Stimulated activated CD4-positive, alpha-beta T cell treated with anti-CD3 and anti-CD28 coated beads, Interleukin-1b, Interleukin-23, amount 100 ng/mL, for 1 hour (primary cell): ENCODE results near the gene ONECUT2.

Source experiments
- DNase-seq, 2 donors: peaks; one replicate each; pipeline ENCODE4 v3.0.0-alpha.2; 2020; ENCODE audit warnings: low read depth in 2 of 2

ONECUT2 gene

GRCh38 chr18:57431002-57431382 lies 4.2 kb upstream of the ONECUT2 start:
- DNase-seq = no peak

- DNase-seq = no peak
These were observed 3.6 kb upstream of the ONECUT2 start for GRCh38 chr18:57431467-57432080.

- DNase-seq = no peak
These were observed 3.0 kb upstream of the ONECUT2 start for GRCh38 chr18:57432140-57432539.

GRCh38 chr18:57432751-57433400 lies 2.3 kb upstream of the ONECUT2 start:
- no peak for DNase-seq

- DNase-seq = no peak
These were observed 1.7 kb upstream of the ONECUT2 start for GRCh38 chr18:57433482-57433881.

- no peak for DNase-seq
These were observed 1.1 kb upstream of the ONECUT2 start for GRCh38 chr18:57433934-57434535.

- DNase-seq = no peak
These were observed 644 bp downstream of the ONECUT2 start for GRCh38 chr18:57435846-57436190.

- DNase-seq = no peak
These were observed 1.2 kb downstream of the ONECUT2 start for GRCh38 chr18:57436191-57436964.

- no peak for DNase-seq
These were observed 1.8 kb downstream of the ONECUT2 start for GRCh38 chr18:57436965-57437333.

- DNase-seq = no peak
These were observed 2.2 kb downstream of the ONECUT2 start for GRCh38 chr18:57437402-57437765.

- DNase-seq = peak in 1 of 2 donors; percentile 27
These were observed 2.8 kb downstream of the ONECUT2 start for GRCh38 chr18:57437766-57438671.

GRCh38 chr18:57438743-57439608 lies 3.8 kb downstream of the ONECUT2 start:
- DNase-seq = no peak

- no peak for DNase-seq
These were observed 4.4 kb downstream of the ONECUT2 start for GRCh38 chr18:57439609-57439968.

GRCh38 chr18:57439985-57440330 lies 4.8 kb downstream of the ONECUT2 start:
- no peak for DNase-seq

GRCh38 chr18:57440331-57441070 lies 5.3 kb downstream of the ONECUT2 start:
- no peak for DNase-seq

- no peak for DNase-seq
These were observed 6.1 kb downstream of the ONECUT2 start for GRCh38 chr18:57441071-57441794.

- DNase-seq = no peak
These were observed 8.1 kb downstream of the ONECUT2 start for GRCh38 chr18:57443247-57443646.

- no peak for DNase-seq
These were observed 8.5 kb downstream of the ONECUT2 start for GRCh38 chr18:57443702-57444101.

GRCh38 chr18:57444301-57444759 lies 9.2 kb downstream of the ONECUT2 start:
- DNase-seq = no peak
